Measurements from ENCODE around the gene PTPN1. TPM values are rescaled to one million over a fixed set of nuclear protein-coding genes. Genes with fewer than 3 reads are reported as not detected.

PTPN1 gene
- polyA plus RNA-seq, 3 donors: 12.4 to 21.4 (median 19.1) TPM

- no peak overlapping the region for H3K27ac ChIP-seq (ENCODE audit: low read depth in 1 of 2, low read length in 2 of 2)
- no peak for DNase-seq
- WGBS (ENCODE audit: insufficient coverage): 100% methylated on average over 1 of the region's 5 CpGs
- H2AFZ ChIP-seq (ENCODE audit: insufficient read depth, low read depth, low read length, poor library complexity, severe bottlenecking): no peak overlapping the region
- no peaks in the 10 kb centered on the region for H3K36me3 Mint-ChIP-seq
- no peak overlapping the region for H3K4me3 ChIP-seq (replicated peaks in 1 of 3; ENCODE audit: low read depth in 2 of 3, low read length in 3 of 3)
- H3K4me3 Mint-ChIP-seq: no peak overlapping the region
- no peaks in the 10 kb centered on the region for H3K79me2 ChIP-seq (ENCODE audit: insufficient read depth, low read length)
- H3K27me3 Mint-ChIP-seq (ENCODE audit: low read depth in 3 of 3): peaks cover 1 to 5% (median 2%) of the 10 kb centered on the region in 3 donors
- H3K27me3 ChIP-seq (ENCODE audit: control insufficient read depth in 2 of 2, insufficient read depth in 2 of 2, low read length in 2 of 2): no peaks in the 10 kb centered on the region
- no peaks in the 10 kb centered on the region for H3K4me1 Mint-ChIP-seq
- H3K4me1 ChIP-seq (ENCODE audit: control insufficient read depth in 1 of 2, insufficient read depth in 2 of 2, low read length in 2 of 2): no peaks in the 10 kb centered on the region
- intact Hi-C loops (cut with micrococcal nuclease): no loop called here
- H3K9ac ChIP-seq (ENCODE audit: insufficient read depth, low read length, poor library complexity, severe bottlenecking): no peak overlapping the region
- H3K27ac Mint-ChIP-seq: no peak overlapping the region
- H3K9me3 Mint-ChIP-seq: peaks cover 0 to 3% (median 0%) of the 10 kb centered on the region in 7 donors
- TF ChIP-seq, protein P1, sequence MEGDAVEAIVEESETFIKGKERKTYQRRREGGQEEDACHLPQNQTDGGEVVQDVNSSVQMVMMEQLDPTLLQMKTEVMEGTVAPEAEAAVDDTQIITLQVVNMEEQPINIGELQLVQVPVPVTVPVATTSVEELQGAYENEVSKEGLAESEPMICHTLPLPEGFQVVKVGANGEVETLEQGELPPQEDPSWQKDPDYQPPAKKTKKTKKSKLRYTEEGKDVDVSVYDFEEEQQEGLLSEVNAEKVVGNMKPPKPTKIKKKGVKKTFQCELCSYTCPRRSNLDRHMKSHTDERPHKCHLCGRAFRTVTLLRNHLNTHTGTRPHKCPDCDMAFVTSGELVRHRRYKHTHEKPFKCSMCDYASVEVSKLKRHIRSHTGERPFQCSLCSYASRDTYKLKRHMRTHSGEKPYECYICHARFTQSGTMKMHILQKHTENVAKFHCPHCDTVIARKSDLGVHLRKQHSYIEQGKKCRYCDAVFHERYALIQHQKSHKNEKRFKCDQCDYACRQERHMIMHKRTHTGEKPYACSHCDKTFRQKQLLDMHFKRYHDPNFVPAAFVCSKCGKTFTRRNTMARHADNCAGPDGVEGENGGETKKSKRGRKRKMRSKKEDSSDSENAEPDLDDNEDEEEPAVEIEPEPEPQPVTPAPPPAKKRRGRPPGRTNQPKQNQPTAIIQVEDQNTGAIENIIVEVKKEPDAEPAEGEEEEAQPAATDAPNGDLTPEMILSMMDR (IDR thresholded peaks at IDR 0.05): no peak
- no peaks in the 10 kb centered on the region for H3K36me3 ChIP-seq (replicated peaks in 1 of 2; ENCODE audit: control insufficient read depth in 1 of 2, insufficient read depth in 2 of 2, low read length in 2 of 2)
- H4K20me1 ChIP-seq (ENCODE audit: insufficient read depth, low read length): no peaks in the 10 kb centered on the region
- no peak overlapping the region for H3K4me2 ChIP-seq (replicated peaks; ENCODE audit: extremely low read depth, low read length, poor library complexity, severe bottlenecking)
- H3K9me3 ChIP-seq (replicated peaks in 1 of 2; ENCODE audit: control insufficient read depth in 1 of 2, insufficient read depth in 1 of 2, low read length in 2 of 2): no peaks in the 10 kb centered on the region
Observed at GRCh38 chr20:50605136-50605535, 95.0 kb downstream of the PTPN1 start.

DNA sequence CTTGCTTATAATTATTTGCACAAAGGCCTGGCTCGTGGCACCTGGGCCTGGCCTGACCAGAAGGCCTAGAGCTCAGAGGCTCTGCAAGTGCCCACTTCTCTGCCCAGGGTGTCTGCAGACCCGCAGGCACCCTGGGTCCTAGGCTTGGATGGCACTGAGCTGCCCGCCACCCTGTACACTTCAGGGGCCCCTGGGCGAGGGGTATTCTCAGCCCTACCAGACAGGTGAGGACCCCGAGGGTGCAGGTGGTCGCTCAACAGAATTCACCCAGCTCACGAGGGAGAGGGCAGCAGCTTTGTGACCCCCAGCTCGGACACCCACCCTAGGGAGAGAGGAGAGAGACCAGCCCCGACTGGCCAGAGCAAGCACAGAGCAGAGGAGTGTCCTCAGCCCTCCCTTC, 97.3 kb downstream of the PTPN1 start:
- no peak overlapping the region for H3K9ac ChIP-seq (ENCODE audit: insufficient read depth, low read length, poor library complexity, severe bottlenecking)
- TF ChIP-seq, protein P1 (IDR thresholded peaks at IDR 0.05): no peak
- no peaks in the 10 kb centered on the region for H3K79me2 ChIP-seq (ENCODE audit: insufficient read depth, low read length)
- H3K4me1 ChIP-seq (ENCODE audit: control insufficient read depth in 1 of 2, insufficient read depth in 2 of 2, low read length in 2 of 2): no peaks in the 10 kb centered on the region
- Mint-ChIP-seq H3K9me3 (peaks cover 0 to 3% (median 0%) of the 10 kb centered on the region in 7 donors), H3K4me1 (no peaks in the 10 kb centered on the region), H3K4me3 (no peak overlapping the region), H3K36me3 (no peaks in the 10 kb centered on the region), H3K27ac (no peak overlapping the region), H3K27me3 (ENCODE audit: low read depth in 3 of 3) (peaks cover 1 to 7% (median 1%) of the 10 kb centered on the region in 3 donors)
- no peaks in the 10 kb centered on the region for H3K9me3 ChIP-seq (replicated peaks in 1 of 2; ENCODE audit: control insufficient read depth in 1 of 2, insufficient read depth in 1 of 2, low read length in 2 of 2)
- H4K20me1 ChIP-seq (ENCODE audit: insufficient read depth, low read length): no peaks in the 10 kb centered on the region
- DNase-seq: no peak
- no peaks in the 10 kb centered on the region for H3K27me3 ChIP-seq (ENCODE audit: control insufficient read depth in 2 of 2, insufficient read depth in 2 of 2, low read length in 2 of 2)
- no peak overlapping the region for H2AFZ ChIP-seq (ENCODE audit: insufficient read depth, low read depth, low read length, poor library complexity, severe bottlenecking)
- intact Hi-C loops (cut with micrococcal nuclease): no loop called here
- H3K27ac ChIP-seq (ENCODE audit: low read depth in 1 of 2, low read length in 2 of 2): no peak overlapping the region
- H3K4me3 ChIP-seq (replicated peaks in 1 of 3; ENCODE audit: low read depth in 2 of 3, low read length in 3 of 3): no peak overlapping the region
- H3K36me3 ChIP-seq (replicated peaks in 1 of 2; ENCODE audit: control insufficient read depth in 1 of 2, insufficient read depth in 2 of 2, low read length in 2 of 2): no peaks in the 10 kb centered on the region
- no peak overlapping the region for H3K4me2 ChIP-seq (replicated peaks; ENCODE audit: extremely low read depth, low read length, poor library complexity, severe bottlenecking)
- WGBS (ENCODE audit: insufficient coverage): 96% methylated on average over 8 of the region's 9 CpGs
